Endodermal cell (in vitro differentiated cells): ENCODE results near the gene CD226. TPM values are rescaled to one million over a fixed set of nuclear protein-coding genes. Genes with fewer than 3 reads are reported as not detected.
A peak's percentile ranks its signal among the peaks of the same experiment; 100 is the strongest.

Source experiments
- DNase-seq: peaks from one replicate; pipeline ENCODE4 v3.0.0-alpha.2; 2017
- H3K27ac ChIP-seq: 2 replicates; pipeline ENCODE4 v1.5.1; 2013; ENCODE audit warnings: mild to moderate bottlenecking, low read depth, low read length, moderate library complexity
- H3K27me3 ChIP-seq: 2 replicates; pipeline ENCODE4 v1.6.1; 2013; ENCODE audit warnings: mild to moderate bottlenecking, low read length, moderate library complexity; ENCODE audit not compliant: insufficient read depth, control insufficient read depth, poor library complexity, severe bottlenecking
- H3K36me3 ChIP-seq: 2 replicates; pipeline ENCODE4 v1.7.0; 2013; ENCODE audit warnings: mild to moderate bottlenecking, low read length, moderate library complexity; ENCODE audit not compliant: control insufficient read depth, insufficient read depth
- H3K4me1 ChIP-seq: one replicate; pipeline ENCODE4 v1.7.0; 2013; ENCODE audit warnings: low read length; ENCODE audit not compliant: control insufficient read depth, insufficient read depth
- H3K4me3 ChIP-seq: 2 replicates; pipeline ENCODE4 v1.5.1; 2013; ENCODE audit warnings: mild to moderate bottlenecking, low read length, moderate library complexity
- H3K9ac ChIP-seq: 2 replicates; pipeline ENCODE4 v1.6.1; 2013; ENCODE audit warnings: mild to moderate bottlenecking, low read length, moderate library complexity; ENCODE audit not compliant: poor library complexity, severe bottlenecking; ENCODE audit errors: extremely low read depth
- H3K9me3 ChIP-seq: 2 replicates; pipeline ENCODE4 v1.6.1; 2013; ENCODE audit warnings: mild to moderate bottlenecking, low read length, moderate library complexity; ENCODE audit not compliant: control insufficient read depth
- H3K27ac Mint-ChIP-seq: 2 replicates; pipeline ENCODE4 v1.8.0; 2020; ENCODE audit warnings: mixed read lengths
- H3K27me3 Mint-ChIP-seq: 2 replicates; pipeline ENCODE4 v1.8.0; 2021; ENCODE audit warnings: mild to moderate bottlenecking, mixed read lengths; ENCODE audit not compliant: insufficient read depth
- H3K36me3 Mint-ChIP-seq: 2 replicates; pipeline ENCODE4 v1.8.0; 2020; ENCODE audit warnings: low read depth, mixed read lengths
- H3K4me1 Mint-ChIP-seq: 2 replicates; pipeline ENCODE4 v1.8.0; 2020; ENCODE audit warnings: mixed read lengths
- H3K4me3 Mint-ChIP-seq: 2 replicates; pipeline ENCODE4 v1.8.0; 2020; ENCODE audit warnings: mild to moderate bottlenecking, moderate library complexity, mixed read lengths
- H3K9me3 Mint-ChIP-seq: 2 replicates; pipeline ENCODE4 v1.8.0; 2020; ENCODE audit warnings: mild to moderate bottlenecking, mixed read lengths
- WGBS, 2 experiments: methylation state at CpG; one replicate each; pipeline versions ENCODE4 v1.1.5 to v1.1.7; 2013; ENCODE audit warnings: missing lambda C conversion rate in 2 of 2, mixed read lengths in 1 of 2; ENCODE audit not compliant: insufficient coverage in 1 of 2, insufficient read length in 1 of 2; 5-methylcytosine and 5-hydroxymethylcytosine counted together
- total RNA-seq, 2 donors: library from RNA; stranded (reverse); fragmentation: NEBNext Ultra II Directional in 1 of 2; extraction: Animal tissue kit (Norgen Biotek cat#: 25700) in 1 of 2; gene quantifications; 2 replicates in 1 of 2; 3 replicates in 1 of 2; pipeline ENCODE4 v1.2.1, GENCODE V29; 2021
- TF ChIP-seq, protein P1 (sequence below): fragments of 200-600 bp; sonication (generic); conservative IDR thresholded peaks from 2 replicates; pipeline ENCODE4 v1.5.0; 2021; ENCODE audit warnings: antibody characterized with exemption, mild to moderate bottlenecking

The CD226 gene
- total RNA-seq, 2 donors from 2014 or later: 0.13 TPM; not detected in 1

DNA sequence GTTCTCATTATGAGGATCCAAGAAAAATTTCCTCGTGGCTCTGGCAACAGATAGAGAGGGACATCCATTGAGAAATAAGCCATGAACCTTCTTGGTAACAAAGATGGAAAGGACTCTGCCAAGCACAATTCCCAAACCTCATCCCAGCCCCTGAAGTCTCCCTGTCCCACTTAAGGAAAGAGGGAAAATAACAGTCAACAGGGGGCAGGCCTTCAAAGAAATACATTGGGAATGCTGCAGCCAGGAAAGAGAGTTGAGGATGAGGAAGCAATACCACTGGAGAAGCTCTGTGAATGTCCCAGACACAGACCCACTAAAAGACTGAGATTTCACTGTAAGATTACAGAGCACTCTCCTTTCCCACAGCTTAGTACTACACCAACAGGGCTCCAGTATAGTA is 93.2 kb downstream of the CD226 start:
- no peak overlapping the region for H3K27ac ChIP-seq
- TF ChIP-seq, protein P1, sequence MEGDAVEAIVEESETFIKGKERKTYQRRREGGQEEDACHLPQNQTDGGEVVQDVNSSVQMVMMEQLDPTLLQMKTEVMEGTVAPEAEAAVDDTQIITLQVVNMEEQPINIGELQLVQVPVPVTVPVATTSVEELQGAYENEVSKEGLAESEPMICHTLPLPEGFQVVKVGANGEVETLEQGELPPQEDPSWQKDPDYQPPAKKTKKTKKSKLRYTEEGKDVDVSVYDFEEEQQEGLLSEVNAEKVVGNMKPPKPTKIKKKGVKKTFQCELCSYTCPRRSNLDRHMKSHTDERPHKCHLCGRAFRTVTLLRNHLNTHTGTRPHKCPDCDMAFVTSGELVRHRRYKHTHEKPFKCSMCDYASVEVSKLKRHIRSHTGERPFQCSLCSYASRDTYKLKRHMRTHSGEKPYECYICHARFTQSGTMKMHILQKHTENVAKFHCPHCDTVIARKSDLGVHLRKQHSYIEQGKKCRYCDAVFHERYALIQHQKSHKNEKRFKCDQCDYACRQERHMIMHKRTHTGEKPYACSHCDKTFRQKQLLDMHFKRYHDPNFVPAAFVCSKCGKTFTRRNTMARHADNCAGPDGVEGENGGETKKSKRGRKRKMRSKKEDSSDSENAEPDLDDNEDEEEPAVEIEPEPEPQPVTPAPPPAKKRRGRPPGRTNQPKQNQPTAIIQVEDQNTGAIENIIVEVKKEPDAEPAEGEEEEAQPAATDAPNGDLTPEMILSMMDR: peak; percentile 61
- Mint-ChIP-seq H3K4me3 (no peak overlapping the region), H3K27ac (no peak overlapping the region), H3K9me3 (no peaks in the 10 kb centered on the region), H3K36me3 (no peaks in the 10 kb centered on the region), H3K27me3 (no peaks in the 10 kb centered on the region), H3K4me1 (no peaks in the 10 kb centered on the region)
- no peaks in the 10 kb centered on the region for H3K4me1 ChIP-seq
- H3K9ac ChIP-seq: no peak overlapping the region
- no peak overlapping the region for H3K4me3 ChIP-seq
- peak; percentile 54 for DNase-seq
- 92 to 100% methylated on average over 1 of the region's 1 CpG for WGBS, 2 experiments
- H3K36me3 ChIP-seq: no peaks in the 10 kb centered on the region
- H3K27me3 ChIP-seq: no peaks in the 10 kb centered on the region
- no peaks in the 10 kb centered on the region for H3K9me3 ChIP-seq

DNA sequence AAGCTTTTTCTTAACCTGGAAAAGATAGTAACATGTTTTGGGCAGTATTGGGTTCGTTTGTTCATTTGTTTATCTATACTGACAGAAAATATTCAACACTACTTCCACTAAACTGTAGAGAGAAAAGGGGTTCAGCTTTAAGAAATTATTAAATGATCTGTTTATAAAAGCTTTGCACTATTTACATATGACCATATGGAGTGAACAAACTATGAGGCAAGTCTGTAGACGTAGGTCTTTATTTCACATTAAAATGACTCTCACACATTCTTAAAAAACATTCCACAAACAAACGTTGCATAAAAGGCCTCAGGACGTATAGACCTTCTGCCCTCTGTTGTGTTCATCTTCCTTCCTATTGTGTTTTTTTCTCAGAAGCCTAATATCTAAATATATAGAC is 94.6 kb downstream of the CD226 start:
- Mint-ChIP-seq H3K36me3 (no peaks in the 10 kb centered on the region), H3K4me1 (no peaks in the 10 kb centered on the region), H3K4me3 (no peak overlapping the region), H3K27me3 (no peaks in the 10 kb centered on the region), H3K9me3 (no peaks in the 10 kb centered on the region), H3K27ac (no peak overlapping the region)
- H3K27ac ChIP-seq: no peak overlapping the region
- H3K9ac ChIP-seq: no peak overlapping the region
- H3K36me3 ChIP-seq: no peaks in the 10 kb centered on the region
- TF ChIP-seq, protein P1: no peak
- no peaks in the 10 kb centered on the region for H3K4me1 ChIP-seq
- H3K4me3 ChIP-seq: no peak overlapping the region
- DNase-seq: no peak
- H3K9me3 ChIP-seq: no peaks in the 10 kb centered on the region
- 86 to 100% methylated on average over 2 to 4 of the region's 4 CpGs for WGBS, 2 experiments
- H3K27me3 ChIP-seq: no peaks in the 10 kb centered on the region

- H3K4me1 Mint-ChIP-seq: no peaks in the 10 kb centered on the region
- H3K27ac Mint-ChIP-seq: no peak overlapping the region
- H3K4me1 ChIP-seq: no peaks in the 10 kb centered on the region
- H3K27ac ChIP-seq: no peak overlapping the region
- no peaks in the 10 kb centered on the region for H3K27me3 Mint-ChIP-seq
- H3K9me3 ChIP-seq: no peaks in the 10 kb centered on the region
- H3K36me3 ChIP-seq: no peaks in the 10 kb centered on the region
- no peak overlapping the region for H3K4me3 Mint-ChIP-seq
- H3K36me3 Mint-ChIP-seq: no peaks in the 10 kb centered on the region
- no peaks in the 10 kb centered on the region for H3K27me3 ChIP-seq
- 93 to 95% methylated on average over 7 to 8 of the region's 8 CpGs for WGBS, 2 experiments
- no peak overlapping the region for H3K4me3 ChIP-seq
- H3K9ac ChIP-seq: no peak overlapping the region
- TF ChIP-seq, protein P1: peak; percentile 58
- no peak for DNase-seq
- no peaks in the 10 kb centered on the region for H3K9me3 Mint-ChIP-seq
Measured at GRCh38 chr18:69845593-69846506, 101.8 kb downstream of the CD226 start.
